A673 (cell line): ENCODE measurements around the gene TBC1D2B.

Experiments used
- EZH2 ChIP-seq: fragments of 200-600 bp; sonication (generic); IDR thresholded peaks from 2 replicates; pipeline ENCODE4 v1.6.1; 2017; ENCODE audit warnings: borderline replicate concordance, low read depth, mild to moderate bottlenecking, mixed read lengths, antibody characterized with exemption, low read length; ENCODE audit not compliant: poor library complexity, severe bottlenecking
- TF ChIP-seq, protein P1 (sequence below): fragments of 300-800, 200-600 bp; sonication (generic); conservative IDR thresholded peaks from 2 replicates; pipeline ENCODE4 v1.5.1; 2017; ENCODE audit warnings: low read depth, mild to moderate bottlenecking, antibody characterized with exemption, low read length, moderate library complexity, mixed read lengths

DNA sequence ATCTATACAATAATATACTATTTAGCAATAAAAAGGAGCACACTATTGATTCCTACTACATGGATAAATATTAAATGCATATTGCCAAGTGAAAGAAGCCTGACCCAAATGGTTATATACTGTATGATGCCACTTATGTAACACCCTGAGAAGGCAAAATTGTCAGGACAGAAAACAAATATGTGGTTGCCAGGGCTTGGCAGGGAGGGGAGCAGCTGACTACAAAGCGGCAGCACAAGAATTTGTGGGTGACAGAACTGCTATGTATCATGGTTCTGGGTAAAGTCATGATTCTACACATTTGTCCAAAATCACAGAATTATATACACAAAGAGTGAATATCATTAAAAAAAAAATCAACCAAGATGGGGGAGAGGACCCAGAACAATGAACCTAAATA lies 22.5 kb downstream of the TBC1D2B start:
- TF ChIP-seq EZH2, result no peak
- TF ChIP-seq, protein P1, sequence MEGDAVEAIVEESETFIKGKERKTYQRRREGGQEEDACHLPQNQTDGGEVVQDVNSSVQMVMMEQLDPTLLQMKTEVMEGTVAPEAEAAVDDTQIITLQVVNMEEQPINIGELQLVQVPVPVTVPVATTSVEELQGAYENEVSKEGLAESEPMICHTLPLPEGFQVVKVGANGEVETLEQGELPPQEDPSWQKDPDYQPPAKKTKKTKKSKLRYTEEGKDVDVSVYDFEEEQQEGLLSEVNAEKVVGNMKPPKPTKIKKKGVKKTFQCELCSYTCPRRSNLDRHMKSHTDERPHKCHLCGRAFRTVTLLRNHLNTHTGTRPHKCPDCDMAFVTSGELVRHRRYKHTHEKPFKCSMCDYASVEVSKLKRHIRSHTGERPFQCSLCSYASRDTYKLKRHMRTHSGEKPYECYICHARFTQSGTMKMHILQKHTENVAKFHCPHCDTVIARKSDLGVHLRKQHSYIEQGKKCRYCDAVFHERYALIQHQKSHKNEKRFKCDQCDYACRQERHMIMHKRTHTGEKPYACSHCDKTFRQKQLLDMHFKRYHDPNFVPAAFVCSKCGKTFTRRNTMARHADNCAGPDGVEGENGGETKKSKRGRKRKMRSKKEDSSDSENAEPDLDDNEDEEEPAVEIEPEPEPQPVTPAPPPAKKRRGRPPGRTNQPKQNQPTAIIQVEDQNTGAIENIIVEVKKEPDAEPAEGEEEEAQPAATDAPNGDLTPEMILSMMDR, result no peak
